ENCODE data around the gene NT5DC3. TPM values are rescaled to one million over a fixed set of nuclear protein-coding genes. Genes with fewer than 3 reads are reported as not detected.

The NT5DC3 gene
- total and polyA plus RNA-seq, 2 of the 13 experiments (the other 11 are each of a cell fraction or from before 2014, with no cell fraction given): 3.2 to 6.6 TPM

GRCh38 chr12:103838254-103838914 lies 2.6 kb downstream of the NT5DC3 start (continued):
- TF ChIP-seq, protein P1, sequence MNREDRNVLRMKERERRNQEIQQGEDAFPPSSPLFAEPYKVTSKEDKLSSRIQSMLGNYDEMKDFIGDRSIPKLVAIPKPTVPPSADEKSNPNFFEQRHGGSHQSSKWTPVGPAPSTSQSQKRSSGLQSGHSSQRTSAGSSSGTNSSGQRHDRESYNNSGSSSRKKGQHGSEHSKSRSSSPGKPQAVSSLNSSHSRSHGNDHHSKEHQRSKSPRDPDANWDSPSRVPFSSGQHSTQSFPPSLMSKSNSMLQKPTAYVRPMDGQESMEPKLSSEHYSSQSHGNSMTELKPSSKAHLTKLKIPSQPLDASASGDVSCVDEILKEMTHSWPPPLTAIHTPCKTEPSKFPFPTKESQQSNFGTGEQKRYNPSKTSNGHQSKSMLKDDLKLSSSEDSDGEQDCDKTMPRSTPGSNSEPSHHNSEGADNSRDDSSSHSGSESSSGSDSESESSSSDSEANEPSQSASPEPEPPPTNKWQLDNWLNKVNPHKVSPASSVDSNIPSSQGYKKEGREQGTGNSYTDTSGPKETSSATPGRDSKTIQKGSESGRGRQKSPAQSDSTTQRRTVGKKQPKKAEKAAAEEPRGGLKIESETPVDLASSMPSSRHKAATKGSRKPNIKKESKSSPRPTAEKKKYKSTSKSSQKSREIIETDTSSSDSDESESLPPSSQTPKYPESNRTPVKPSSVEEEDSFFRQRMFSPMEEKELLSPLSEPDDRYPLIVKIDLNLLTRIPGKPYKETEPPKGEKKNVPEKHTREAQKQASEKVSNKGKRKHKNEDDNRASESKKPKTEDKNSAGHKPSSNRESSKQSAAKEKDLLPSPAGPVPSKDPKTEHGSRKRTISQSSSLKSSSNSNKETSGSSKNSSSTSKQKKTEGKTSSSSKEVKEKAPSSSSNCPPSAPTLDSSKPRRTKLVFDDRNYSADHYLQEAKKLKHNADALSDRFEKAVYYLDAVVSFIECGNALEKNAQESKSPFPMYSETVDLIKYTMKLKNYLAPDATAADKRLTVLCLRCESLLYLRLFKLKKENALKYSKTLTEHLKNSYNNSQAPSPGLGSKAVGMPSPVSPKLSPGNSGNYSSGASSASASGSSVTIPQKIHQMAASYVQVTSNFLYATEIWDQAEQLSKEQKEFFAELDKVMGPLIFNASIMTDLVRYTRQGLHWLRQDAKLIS (CRISPR knock-in tag; IDR thresholded peaks at IDR 0.05): no peak
- TF ChIP-seq ZNF543 (CRISPR knock-in tag; IDR thresholded peaks at IDR 0.05) (no peak), MXD4 (CRISPR knock-in tag; IDR thresholded peaks at IDR 0.05) (no peak), U2AF2 (IDR thresholded peaks at IDR 0.05; ENCODE audit: low read depth, low read length) (no peak), CC2D1A (CRISPR knock-in tag; IDR thresholded peaks at IDR 0.05) (no peak), HMGA1 (CRISPR knock-in tag; conservative IDR thresholded peaks at IDR 0.05) (no peak), ZNF549 (CRISPR knock-in tag; IDR thresholded peaks at IDR 0.05) (no peak), ZFP90 (CRISPR knock-in tag; IDR thresholded peaks at IDR 0.05; ENCODE audit: borderline replicate concordance) (no peak), ELF1 (CRISPR knock-in tag; IDR thresholded peaks at IDR 0.05) (no peak), MYNN (CRISPR knock-in tag; IDR thresholded peaks at IDR 0.05; ENCODE audit: low read depth) (no peak), ZNF30 (CRISPR knock-in tag; IDR thresholded peaks at IDR 0.05) (no peak), FOXA1 (IDR thresholded peaks at IDR 0.05) (peak; percentile 98), FOXA1 (CRISPR knock-in tag; IDR thresholded peaks at IDR 0.05) (peak; percentile 84), ZNF788 (CRISPR knock-in tag; IDR thresholded peaks at IDR 0.05; ENCODE audit: borderline replicate concordance) (no peak), AGO2 (optimal IDR thresholded peaks at IDR 0.05; ENCODE audit: low read depth, low read length) (no peak), CHCHD3 (CRISPR knock-in tag; IDR thresholded peaks at IDR 0.05) (no peak), ZNF710 (CRISPR knock-in tag; IDR thresholded peaks at IDR 0.05; ENCODE audit: borderline replicate concordance) (no peak), GTF3A (CRISPR knock-in tag; conservative IDR thresholded peaks at IDR 0.05) (no peak), ZC3H4 (CRISPR knock-in tag; IDR thresholded peaks at IDR 0.05; ENCODE audit: borderline replicate concordance) (no peak), SCMH1 (CRISPR knock-in tag; IDR thresholded peaks at IDR 0.05; ENCODE audit: borderline replicate concordance) (no peak), KDM5B (CRISPR knock-in tag; IDR thresholded peaks at IDR 0.05; ENCODE audit: borderline replicate concordance) (no peak), ZNF775 (CRISPR knock-in tag; IDR thresholded peaks at IDR 0.05; ENCODE audit: borderline replicate concordance) (no peak), ZNF841 (CRISPR knock-in tag; IDR thresholded peaks at IDR 0.05; ENCODE audit: borderline replicate concordance) (no peak), HIVEP1 (CRISPR knock-in tag; IDR thresholded peaks at IDR 0.05) (no peak)

Measured in HepG2 (cell line).